WTC11 (cell line): ENCODE results near the gene GNAO1. TPM values are rescaled to one million over a fixed set of nuclear protein-coding genes. Genes with fewer than 3 reads are reported as not detected.

Source experiments
- ATAC-seq: fragments of 200-7000 bp; cut with Tn5 transposase; 2 replicates; pipeline ENCODE4 v1.10.0; 2021; ENCODE audit warnings: mild to moderate bottlenecking, moderate library complexity
- CTCF ChIA-PET: fragments of 300-600 bp; sonication (Branson Sonifier 250); formaldehyde crosslinking; loops from one replicate; lab custom pipeline; 2021; ENCODE audit warnings: antibody characterized with exemption; lab: Charles Lee
- POLR2A ChIA-PET: fragments of 350-600 bp; sonication (Branson Sonifier 250); formaldehyde crosslinking; loops from one replicate; lab custom pipeline; 2021; ENCODE audit warnings: antibody characterized with exemption; lab: Charles Lee
- DNase-seq: peaks from one replicate; pipeline ENCODE4 v3.0.0; 2021; ENCODE audit warnings: low spot score
- H3K27ac Mint-ChIP-seq: 2 replicates; pipeline ENCODE4 v1.8.0; 2021; ENCODE audit warnings: mixed read lengths
- H3K27me3 Mint-ChIP-seq: 2 replicates; pipeline ENCODE4 v1.8.0; 2021; ENCODE audit warnings: low read depth, mild to moderate bottlenecking, moderate library complexity, mixed read lengths
- H3K36me3 Mint-ChIP-seq: 2 replicates; pipeline ENCODE4 v1.8.0; 2021; ENCODE audit warnings: mixed read lengths
- H3K4me1 Mint-ChIP-seq: 2 replicates; pipeline ENCODE4 v1.8.0; 2022; ENCODE audit warnings: mixed read lengths
- H3K4me3 Mint-ChIP-seq: 2 replicates; pipeline ENCODE4 v1.8.0; 2021; ENCODE audit warnings: mild to moderate bottlenecking, moderate library complexity, mixed read lengths
- H3K9me3 Mint-ChIP-seq: 2 replicates; pipeline ENCODE4 v1.8.0; 2021; ENCODE audit warnings: mixed read lengths
- CREM ChIP-seq: sonication (generic); formaldehyde crosslinking; IDR thresholded peaks from 2 replicates; pipeline ENCODE4 v1.8.1; 2022; ENCODE audit warnings: mild to moderate bottlenecking, missing genetic modification reagents, moderate library complexity
- ELF4 ChIP-seq: sonication (generic); formaldehyde crosslinking; IDR thresholded peaks from 2 replicates; pipeline ENCODE4 v1.8.1; 2022; ENCODE audit warnings: low read depth, mild to moderate bottlenecking, moderate library complexity, missing genetic modification reagents
- ESRRA ChIP-seq: sonication (generic); formaldehyde crosslinking; IDR thresholded peaks from 2 replicates; pipeline ENCODE4 v1.8.1; 2022; ENCODE audit warnings: mild to moderate bottlenecking, missing genetic modification reagents, borderline replicate concordance
- FOXP1 ChIP-seq: sonication (generic); formaldehyde crosslinking; IDR thresholded peaks from 2 replicates; pipeline ENCODE4 v1.8.0; 2022; ENCODE audit warnings: missing genetic modification reagents, mild to moderate bottlenecking, moderate library complexity, borderline replicate concordance
- GABPB1 ChIP-seq: sonication (generic); formaldehyde crosslinking; IDR thresholded peaks from 2 replicates; pipeline ENCODE4 v1.8.1; 2023; ENCODE audit warnings: mild to moderate bottlenecking, missing genetic modification reagents
- GRHL2 ChIP-seq: fragments of 250-450 bp; sonication (Bioruptor Pico); IDR thresholded peaks from 2 replicates; pipeline ENCODE4 v1.8.0; 2022; ENCODE audit warnings: mild to moderate bottlenecking, moderate library complexity; ENCODE audit not compliant: insufficient replicate concordance, severe bottlenecking
- GTF2I ChIP-seq: fragments of 250-450 bp; sonication (Bioruptor Pico); conservative IDR thresholded peaks from 2 replicates; pipeline ENCODE4 v1.4.0; 2021; ENCODE audit warnings: mild to moderate bottlenecking
- NFYB ChIP-seq: sonication (generic); formaldehyde crosslinking; conservative IDR thresholded peaks from 2 replicates; pipeline ENCODE4 v1.8.0; 2022; ENCODE audit warnings: low read depth, missing genetic modification reagents
- TEAD4 ChIP-seq: sonication (generic); formaldehyde crosslinking; IDR thresholded peaks from 2 replicates; pipeline ENCODE4 v1.8.0; 2022; ENCODE audit warnings: mild to moderate bottlenecking, missing genetic modification reagents
- ZBTB21 ChIP-seq: sonication (generic); formaldehyde crosslinking; IDR thresholded peaks from 2 replicates; pipeline ENCODE4 v1.8.1; 2023; ENCODE audit warnings: mild to moderate bottlenecking, missing genetic modification reagents, borderline replicate concordance
- ZNF263 ChIP-seq: sonication (generic); formaldehyde crosslinking; IDR thresholded peaks from 2 replicates; pipeline ENCODE4 v1.8.1; 2022; ENCODE audit warnings: low read depth, mild to moderate bottlenecking, moderate library complexity, missing genetic modification reagents
- ZNF416 ChIP-seq: fragments of 250-450 bp; sonication (Bioruptor Pico); IDR thresholded peaks from 2 replicates; pipeline ENCODE4 v1.9.0; 2021; ENCODE audit warnings: mild to moderate bottlenecking, inconsistent platforms
- total RNA-seq: library from RNA; stranded (reverse); gene quantifications from 3 replicates; pipeline ENCODE4 v1.2.3, GENCODE V29; 2021
- TF ChIP-seq, protein P1 (sequence below): sonication (generic); formaldehyde crosslinking; IDR thresholded peaks from 2 replicates; pipeline ENCODE4 v1.8.0; 2023; ENCODE audit warnings: missing genetic modification reagents
- TF ChIP-seq, protein P2 (sequence below): fragments of 250-450 bp; sonication (Bioruptor Pico); IDR thresholded peaks from 2 replicates; pipeline ENCODE4 v1.9.0; 2021; ENCODE audit warnings: mild to moderate bottlenecking
- TF ChIP-seq, protein P3 (sequence below): sonication (generic); formaldehyde crosslinking; IDR thresholded peaks from 2 replicates; pipeline ENCODE4 v1.8.1; 2022; ENCODE audit warnings: low read depth, mild to moderate bottlenecking, moderate library complexity, missing genetic modification reagents, borderline replicate concordance
- TF ChIP-seq, protein P4 (sequence below): sonication (generic); formaldehyde crosslinking; IDR thresholded peaks from 2 replicates; pipeline ENCODE4 v1.8.1; 2023; ENCODE audit warnings: mild to moderate bottlenecking, missing genetic modification reagents, moderate library complexity
- TF ChIP-seq, protein P5 (sequence below): sonication (generic); formaldehyde crosslinking; IDR thresholded peaks from 2 replicates; pipeline ENCODE4 v1.8.1; 2023; ENCODE audit warnings: mild to moderate bottlenecking, moderate library complexity, missing genetic modification reagents
- TF ChIP-seq, protein P6 (sequence below): sonication (generic); formaldehyde crosslinking; conservative IDR thresholded peaks from 2 replicates; pipeline ENCODE4 v1.8.1; 2023; ENCODE audit warnings: mild to moderate bottlenecking, low read depth, missing genetic modification reagents, moderate library complexity

Gene GNAO1
- total RNA-seq, 1 experiment from 2014 or later = 30.6 TPM

DNA sequence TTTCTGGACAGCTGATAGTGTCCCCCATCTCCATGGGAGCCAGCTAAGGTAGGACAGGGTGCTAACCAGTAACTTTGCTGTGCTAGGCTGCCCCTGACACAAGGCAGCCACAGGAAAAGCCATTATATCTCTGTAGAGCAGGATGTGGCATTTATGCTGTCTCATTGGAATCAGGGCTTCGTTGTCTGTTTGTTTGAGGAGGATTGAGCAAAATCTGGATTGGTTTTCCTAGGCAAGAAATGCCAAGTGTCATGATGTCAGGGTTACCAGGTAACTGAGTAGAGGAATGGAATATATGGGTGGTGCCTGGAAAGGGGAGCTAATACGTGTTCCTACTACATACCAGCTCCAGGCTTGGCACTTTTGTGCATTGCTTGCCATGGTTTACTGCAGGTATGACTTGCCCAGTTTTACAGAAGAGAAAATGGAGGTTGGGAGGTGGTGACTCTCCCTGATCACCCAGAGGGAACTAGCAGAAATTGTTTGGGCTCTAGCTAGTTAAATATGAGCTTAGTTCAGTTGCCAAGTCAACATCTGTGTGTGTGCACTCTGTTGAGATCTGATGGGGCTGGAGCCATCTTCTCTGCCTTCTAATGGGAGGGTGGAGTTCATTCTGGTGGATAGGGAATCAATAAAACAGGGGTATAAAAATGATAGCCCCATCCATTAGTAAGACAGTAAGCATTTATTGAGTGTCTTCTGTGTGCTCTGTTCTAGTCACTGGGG is 33.9 kb downstream of the GNAO1 start:
- POLR2A ChIA-PET = no interaction called here
- CTCF ChIA-PET = interaction anchor here (0.9 to 1.7 kb wide), 2 partner anchors 22 to 34 kb away, joined by 4 to 5 read pairs; partner anchors contain the start of gene GNAO1
- Mint-ChIP-seq H3K4me1 (peaks cover 18% of the 10 kb centered on the region), H3K36me3 (no peaks in the 10 kb centered on the region), H3K27ac (no peak overlapping the region), H3K27me3 (no peaks in the 10 kb centered on the region), H3K4me3 (no peak overlapping the region), H3K9me3 (no peaks in the 10 kb centered on the region)
- ATAC-seq (no peak), DNase-seq (no peak)
- TF ChIP-seq ESRRA (CRISPR knock-in tag) = no peak

DNA sequence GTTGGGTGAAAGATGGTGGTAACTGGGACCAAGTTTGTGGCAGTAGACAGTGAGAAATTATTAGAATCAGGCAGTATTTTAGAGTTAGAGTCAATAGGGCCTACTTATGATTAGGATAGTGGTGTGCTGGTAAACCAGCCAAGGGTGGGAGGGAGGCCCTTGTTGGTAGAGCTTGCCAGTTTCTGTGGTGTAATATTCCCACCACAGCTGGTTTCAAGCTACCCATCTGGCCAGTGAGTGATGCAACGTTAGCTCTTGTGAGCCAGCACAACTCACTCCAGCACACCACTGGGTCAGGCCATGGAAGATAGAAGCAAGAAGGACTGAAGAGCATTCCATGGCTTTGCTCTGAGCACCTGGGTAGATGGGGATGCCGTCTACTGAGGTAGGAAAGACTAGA is 34.9 kb downstream of the GNAO1 start:
- Mint-ChIP-seq H3K9me3 (no peaks in the 10 kb centered on the region), H3K4me3 (no peak overlapping the region)
- TF ChIP-seq ELF4 (CRISPR knock-in tag) (no peak), TEAD4 (no peak), ZNF263 (CRISPR knock-in tag) (no peak), ZBTB21 (no peak), NFYB (CRISPR knock-in tag) (no peak), GTF2I (no peak), CREM (CRISPR knock-in tag) (no peak), GRHL2 (CRISPR knock-in tag) (no peak), ZNF416 (CRISPR knock-in tag) (no peak), FOXP1 (CRISPR knock-in tag) (no peak), GABPB1 (no peak)
- TF ChIP-seq, protein P1, sequence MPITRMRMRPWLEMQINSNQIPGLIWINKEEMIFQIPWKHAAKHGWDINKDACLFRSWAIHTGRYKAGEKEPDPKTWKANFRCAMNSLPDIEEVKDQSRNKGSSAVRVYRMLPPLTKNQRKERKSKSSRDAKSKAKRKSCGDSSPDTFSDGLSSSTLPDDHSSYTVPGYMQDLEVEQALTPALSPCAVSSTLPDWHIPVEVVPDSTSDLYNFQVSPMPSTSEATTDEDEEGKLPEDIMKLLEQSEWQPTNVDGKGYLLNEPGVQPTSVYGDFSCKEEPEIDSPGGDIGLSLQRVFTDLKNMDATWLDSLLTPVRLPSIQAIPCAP (CRISPR knock-in tag) = no peak
- TF ChIP-seq, protein P2, sequence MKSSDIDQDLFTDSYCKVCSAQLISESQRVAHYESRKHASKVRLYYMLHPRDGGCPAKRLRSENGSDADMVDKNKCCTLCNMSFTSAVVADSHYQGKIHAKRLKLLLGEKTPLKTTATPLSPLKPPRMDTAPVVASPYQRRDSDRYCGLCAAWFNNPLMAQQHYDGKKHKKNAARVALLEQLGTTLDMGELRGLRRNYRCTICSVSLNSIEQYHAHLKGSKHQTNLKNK (CRISPR knock-in tag) = no peak
- TF ChIP-seq, protein P3, sequence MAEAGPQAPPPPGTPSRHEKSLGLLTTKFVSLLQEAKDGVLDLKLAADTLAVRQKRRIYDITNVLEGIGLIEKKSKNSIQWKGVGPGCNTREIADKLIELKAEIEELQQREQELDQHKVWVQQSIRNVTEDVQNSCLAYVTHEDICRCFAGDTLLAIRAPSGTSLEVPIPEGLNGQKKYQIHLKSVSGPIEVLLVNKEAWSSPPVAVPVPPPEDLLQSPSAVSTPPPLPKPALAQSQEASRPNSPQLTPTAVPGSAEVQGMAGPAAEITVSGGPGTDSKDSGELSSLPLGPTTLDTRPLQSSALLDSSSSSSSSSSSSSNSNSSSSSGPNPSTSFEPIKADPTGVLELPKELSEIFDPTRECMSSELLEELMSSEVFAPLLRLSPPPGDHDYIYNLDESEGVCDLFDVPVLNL = no peak
- TF ChIP-seq, protein P4, sequence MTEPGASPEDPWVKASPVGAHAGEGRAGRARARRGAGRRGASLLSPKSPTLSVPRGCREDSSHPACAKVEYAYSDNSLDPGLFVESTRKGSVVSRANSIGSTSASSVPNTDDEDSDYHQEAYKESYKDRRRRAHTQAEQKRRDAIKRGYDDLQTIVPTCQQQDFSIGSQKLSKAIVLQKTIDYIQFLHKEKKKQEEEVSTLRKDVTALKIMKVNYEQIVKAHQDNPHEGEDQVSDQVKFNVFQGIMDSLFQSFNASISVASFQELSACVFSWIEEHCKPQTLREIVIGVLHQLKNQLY (CRISPR knock-in tag) = no peak
- TF ChIP-seq, protein P5, sequence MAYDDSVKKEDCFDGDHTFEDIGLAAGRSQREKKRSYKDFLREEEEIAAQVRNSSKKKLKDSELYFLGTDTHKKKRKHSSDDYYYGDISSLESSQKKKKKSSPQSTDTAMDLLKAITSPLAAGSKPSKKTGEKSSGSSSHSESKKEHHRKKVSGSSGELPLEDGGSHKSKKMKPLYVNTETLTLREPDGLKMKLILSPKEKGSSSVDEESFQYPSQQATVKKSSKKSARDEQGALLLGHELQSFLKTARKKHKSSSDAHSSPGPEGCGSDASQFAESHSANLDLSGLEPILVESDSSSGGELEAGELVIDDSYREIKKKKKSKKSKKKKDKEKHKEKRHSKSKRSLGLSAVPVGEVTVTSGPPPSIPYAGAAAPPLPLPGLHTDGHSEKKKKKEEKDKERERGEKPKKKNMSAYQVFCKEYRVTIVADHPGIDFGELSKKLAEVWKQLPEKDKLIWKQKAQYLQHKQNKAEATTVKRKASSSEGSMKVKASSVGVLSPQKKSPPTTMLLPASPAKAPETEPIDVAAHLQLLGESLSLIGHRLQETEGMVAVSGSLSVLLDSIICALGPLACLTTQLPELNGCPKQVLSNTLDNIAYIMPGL = no peak
- TF ChIP-seq, protein P6, sequence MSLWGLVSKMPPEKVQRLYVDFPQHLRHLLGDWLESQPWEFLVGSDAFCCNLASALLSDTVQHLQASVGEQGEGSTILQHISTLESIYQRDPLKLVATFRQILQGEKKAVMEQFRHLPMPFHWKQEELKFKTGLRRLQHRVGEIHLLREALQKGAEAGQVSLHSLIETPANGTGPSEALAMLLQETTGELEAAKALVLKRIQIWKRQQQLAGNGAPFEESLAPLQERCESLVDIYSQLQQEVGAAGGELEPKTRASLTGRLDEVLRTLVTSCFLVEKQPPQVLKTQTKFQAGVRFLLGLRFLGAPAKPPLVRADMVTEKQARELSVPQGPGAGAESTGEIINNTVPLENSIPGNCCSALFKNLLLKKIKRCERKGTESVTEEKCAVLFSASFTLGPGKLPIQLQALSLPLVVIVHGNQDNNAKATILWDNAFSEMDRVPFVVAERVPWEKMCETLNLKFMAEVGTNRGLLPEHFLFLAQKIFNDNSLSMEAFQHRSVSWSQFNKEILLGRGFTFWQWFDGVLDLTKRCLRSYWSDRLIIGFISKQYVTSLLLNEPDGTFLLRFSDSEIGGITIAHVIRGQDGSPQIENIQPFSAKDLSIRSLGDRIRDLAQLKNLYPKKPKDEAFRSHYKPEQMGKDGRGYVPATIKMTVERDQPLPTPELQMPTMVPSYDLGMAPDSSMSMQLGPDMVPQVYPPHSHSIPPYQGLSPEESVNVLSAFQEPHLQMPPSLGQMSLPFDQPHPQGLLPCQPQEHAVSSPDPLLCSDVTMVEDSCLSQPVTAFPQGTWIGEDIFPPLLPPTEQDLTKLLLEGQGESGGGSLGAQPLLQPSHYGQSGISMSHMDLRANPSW = no peak

More for the DNA sequence above, 34.9 kb downstream of the GNAO1 start:
- ChIA-PET CTCF (interaction anchor here (0.9 kb wide), 1 partner anchor 35 kb away, joined by 5 read pairs; the partner anchor contains the start of gene GNAO1), POLR2A (no interaction called here)
- no peaks in the 10 kb centered on the region for H3K27me3 Mint-ChIP-seq
- no peak overlapping the region for H3K27ac Mint-ChIP-seq
- H3K36me3 Mint-ChIP-seq = no peaks in the 10 kb centered on the region
- DNase-seq (no peak), ATAC-seq (no peak)
- H3K4me1 Mint-ChIP-seq = peaks cover 18% of the 10 kb centered on the region
